A673 (cell line): Measurements from ENCODE around the gene MACROH2A1. TPM values are rescaled to one million over a fixed set of nuclear protein-coding genes. Genes with fewer than 3 reads are reported as not detected.

Experiments
- BruUV-seq: library from RNA; stranded (reverse); fragments of 400-500 nt; replicated peaks from 2 replicates; lab custom pipeline; 2021; lab: Mats Ljungman, UMichigan
- CTCF ChIA-PET: fragments of 300-600 bp; sonication (Branson Sonifier 250); formaldehyde crosslinking; loops from one replicate; lab custom pipeline; 2022; ENCODE audit warnings: antibody characterized with exemption; lab: Charles Lee
- POLR2A ChIA-PET: fragments of 300-600 bp; sonication (Branson Sonifier 250); formaldehyde crosslinking; loops from one replicate; lab custom pipeline; 2022; ENCODE audit warnings: antibody characterized with exemption; ENCODE audit not compliant: low non-redundant PET; lab: Charles Lee
- DNase-seq: peaks from one replicate; pipeline ENCODE4 v3.0.0-alpha.2; 2015; ENCODE audit warnings: low spot score
- H3K27ac ChIP-seq: fragments of 200-600 bp; sonication (generic); 2 replicates; pipeline ENCODE4 v1.5.1; 2016; ENCODE audit warnings: mixed run types, low read depth, mild to moderate bottlenecking, mixed read lengths, antibody characterized with exemption, low read length; ENCODE audit not compliant: poor library complexity, severe bottlenecking
- H3K27me3 ChIP-seq: fragments of 200-600 bp; sonication (generic); replicated peaks from 2 replicates; pipeline ENCODE4 v1.6.1; 2017; ENCODE audit warnings: mixed run types, low read depth, mild to moderate bottlenecking, mixed read lengths, antibody characterized with exemption, low read length; ENCODE audit not compliant: insufficient read depth, poor library complexity
- H3K36me3 ChIP-seq: fragments of 200-600 bp; sonication (generic); 2 replicates; pipeline ENCODE4 v1.6.1; 2016; ENCODE audit warnings: mixed run types, mild to moderate bottlenecking, mixed read lengths, antibody characterized with exemption, low read length; ENCODE audit not compliant: insufficient read depth, poor library complexity, severe bottlenecking
- H3K4me1 ChIP-seq: fragments of 200-600 bp; sonication (generic); 2 replicates; pipeline ENCODE4 v1.6.1; 2017; ENCODE audit warnings: mixed run types, mild to moderate bottlenecking, mixed read lengths, antibody characterized with exemption, low read length; ENCODE audit not compliant: insufficient read depth, poor library complexity, severe bottlenecking
- H3K4me3 ChIP-seq: fragments of 200-600 bp; sonication (generic); 2 replicates; pipeline ENCODE4 v1.5.1; 2016; ENCODE audit warnings: low read depth, mixed run types, mild to moderate bottlenecking, mixed read lengths, low read length; ENCODE audit not compliant: poor library complexity, severe bottlenecking
- H3K9me3 ChIP-seq: fragments of 200-600 bp; sonication (generic); 2 replicates; pipeline ENCODE4 v1.6.1; 2016; ENCODE audit warnings: mixed run types, low read depth, mild to moderate bottlenecking, mixed read lengths, antibody characterized with exemption, low read length; ENCODE audit not compliant: poor library complexity, severe bottlenecking
- EZH2 ChIP-seq: fragments of 200-600 bp; sonication (generic); IDR thresholded peaks from 2 replicates; pipeline ENCODE4 v1.6.1; 2017; ENCODE audit warnings: borderline replicate concordance, low read depth, mild to moderate bottlenecking, mixed read lengths, antibody characterized with exemption, low read length; ENCODE audit not compliant: poor library complexity, severe bottlenecking
- intact Hi-C: fragments of 100-400 bp; cut with micrococcal nuclease; formaldehyde crosslinking; loops from one replicate; pipeline ENCODE4 v1.10.0; 2022; ENCODE audit not compliant: unreplicated experiment
- total RNA-seq: library from RNA; stranded (reverse); gene quantifications from 2 replicates; pipeline ENCODE4 v1.2.3, GENCODE V29; 2021
- TF ChIP-seq, protein P1 (sequence below): fragments of 300-800, 200-600 bp; sonication (generic); conservative IDR thresholded peaks from 2 replicates; pipeline ENCODE4 v1.5.1; 2017; ENCODE audit warnings: low read depth, mild to moderate bottlenecking, antibody characterized with exemption, low read length, moderate library complexity, mixed read lengths

The MACROH2A1 gene
- total RNA-seq, 1 experiment from 2014 or later: 264 TPM

DNA sequence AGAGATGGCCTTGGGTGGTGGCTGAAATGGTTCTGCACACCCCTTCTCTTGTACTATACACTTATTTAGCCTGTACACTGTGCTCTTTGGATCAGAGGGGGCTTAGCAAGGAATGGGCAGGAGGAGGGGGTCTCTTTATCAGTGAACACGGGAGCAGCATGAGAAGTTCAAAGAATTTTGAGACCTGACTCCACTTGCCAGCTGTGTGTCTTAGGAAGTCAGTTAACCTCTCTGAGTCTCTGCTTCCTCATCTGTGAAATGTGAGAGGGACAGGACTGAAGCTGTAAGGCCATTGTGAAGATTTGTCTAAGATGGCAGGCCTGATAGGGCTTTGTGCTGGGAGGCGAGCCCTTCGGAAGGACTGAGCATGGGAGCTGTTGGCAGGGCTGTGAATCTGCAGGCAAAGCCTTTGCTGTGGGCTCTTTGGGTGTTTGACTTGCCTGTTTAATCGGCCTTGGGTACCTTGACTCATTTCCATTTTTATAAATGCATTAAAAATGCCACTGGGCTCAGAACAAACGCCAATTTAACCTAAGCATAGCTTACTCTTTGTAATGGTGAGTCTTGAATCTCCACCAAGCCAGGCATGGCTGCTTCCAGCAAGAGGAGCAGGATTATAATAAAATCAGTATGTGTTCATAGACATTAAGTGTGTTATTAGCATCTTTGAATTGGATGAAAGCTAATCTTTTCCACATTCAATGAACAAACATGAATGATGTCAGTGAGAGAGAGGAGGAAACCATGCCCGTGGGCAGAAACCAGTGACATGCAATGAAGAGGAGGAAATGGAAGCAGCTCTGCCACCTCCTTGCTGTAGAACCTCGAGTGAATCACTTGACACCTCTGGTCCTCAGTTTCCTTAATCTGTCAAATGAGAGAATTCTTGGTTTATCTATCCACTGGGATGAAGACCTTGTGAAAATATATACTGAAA lies 89.4 kb downstream of the MACROH2A1 start:
- POLR2A ChIA-PET: no interaction called here
- intact Hi-C loops: loop anchor here (5.0 kb wide), 1 partner anchor 277 kb away; the partner anchor contains the start of gene PITX1
- no TSS peak for BruUV-seq
- Histone ChIP-seq H3K9me3 (no peaks in the 10 kb centered on the region), H3K36me3 (no peaks in the 10 kb centered on the region), H3K27ac (no peak overlapping the region), H3K4me1 (no peaks in the 10 kb centered on the region), H3K4me3 (no peak overlapping the region), H3K27me3 (no peaks in the 10 kb centered on the region)
- no peak for DNase-seq
- TF ChIP-seq, protein P1, sequence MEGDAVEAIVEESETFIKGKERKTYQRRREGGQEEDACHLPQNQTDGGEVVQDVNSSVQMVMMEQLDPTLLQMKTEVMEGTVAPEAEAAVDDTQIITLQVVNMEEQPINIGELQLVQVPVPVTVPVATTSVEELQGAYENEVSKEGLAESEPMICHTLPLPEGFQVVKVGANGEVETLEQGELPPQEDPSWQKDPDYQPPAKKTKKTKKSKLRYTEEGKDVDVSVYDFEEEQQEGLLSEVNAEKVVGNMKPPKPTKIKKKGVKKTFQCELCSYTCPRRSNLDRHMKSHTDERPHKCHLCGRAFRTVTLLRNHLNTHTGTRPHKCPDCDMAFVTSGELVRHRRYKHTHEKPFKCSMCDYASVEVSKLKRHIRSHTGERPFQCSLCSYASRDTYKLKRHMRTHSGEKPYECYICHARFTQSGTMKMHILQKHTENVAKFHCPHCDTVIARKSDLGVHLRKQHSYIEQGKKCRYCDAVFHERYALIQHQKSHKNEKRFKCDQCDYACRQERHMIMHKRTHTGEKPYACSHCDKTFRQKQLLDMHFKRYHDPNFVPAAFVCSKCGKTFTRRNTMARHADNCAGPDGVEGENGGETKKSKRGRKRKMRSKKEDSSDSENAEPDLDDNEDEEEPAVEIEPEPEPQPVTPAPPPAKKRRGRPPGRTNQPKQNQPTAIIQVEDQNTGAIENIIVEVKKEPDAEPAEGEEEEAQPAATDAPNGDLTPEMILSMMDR: no peak
- no peak for TF ChIP-seq EZH2
- CTCF ChIA-PET: no interaction called here

DNA sequence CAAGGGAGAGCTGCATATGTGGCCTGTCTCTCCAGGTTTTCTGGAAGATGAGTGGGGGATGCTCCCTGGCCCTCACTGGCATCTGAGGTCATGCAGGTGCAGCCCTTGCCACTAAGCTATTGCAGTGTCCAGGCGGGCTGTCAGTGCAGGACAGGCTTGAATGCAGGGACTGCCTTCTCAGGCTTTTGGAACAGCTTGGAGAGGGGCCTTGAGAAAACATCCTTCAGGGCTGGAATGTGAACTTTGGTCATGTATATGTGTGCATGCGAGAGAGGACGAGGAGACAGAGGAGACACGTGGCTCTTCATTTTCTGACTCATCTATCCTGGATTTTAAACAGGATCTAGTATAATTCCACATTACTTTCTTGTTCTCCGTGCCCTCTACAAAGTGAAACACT lies 90.3 kb downstream of the MACROH2A1 start:
- intact Hi-C loops: no loop called here
- POLR2A ChIA-PET: no interaction called here
- no TSS peak for BruUV-seq
- no peak overlapping the region for H3K4me3 ChIP-seq
- no peak for TF ChIP-seq EZH2
- TF ChIP-seq, protein P1: no peak
- DNase-seq: no peak
- H3K27me3 ChIP-seq: no peaks in the 10 kb centered on the region
- CTCF ChIA-PET: no interaction called here
- no peaks in the 10 kb centered on the region for H3K4me1 ChIP-seq
- no peak overlapping the region for H3K27ac ChIP-seq
- no peaks in the 10 kb centered on the region for H3K9me3 ChIP-seq
- no peaks in the 10 kb centered on the region for H3K36me3 ChIP-seq

DNA sequence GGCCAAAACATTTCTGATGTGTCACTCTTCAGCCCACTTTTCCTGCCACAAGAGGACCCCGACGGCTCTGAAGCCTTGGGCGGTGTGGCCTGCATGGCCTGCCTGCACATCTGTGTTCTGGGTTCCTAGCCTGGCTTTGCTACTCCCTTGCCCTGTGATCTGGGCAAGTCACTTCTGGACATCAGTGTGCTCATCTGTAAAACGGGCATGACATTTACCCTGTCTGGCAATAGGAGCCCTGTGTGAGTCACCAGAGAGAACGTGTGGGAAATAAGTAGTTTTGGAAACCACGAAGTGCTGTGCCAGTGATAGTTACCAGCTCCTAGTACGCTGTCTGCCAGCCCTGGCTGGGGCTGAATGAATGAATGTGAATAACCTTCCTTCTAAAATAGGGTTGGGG lies 90.8 kb downstream of the MACROH2A1 start:
- TF ChIP-seq EZH2: no peak
- TF ChIP-seq, protein P1: no peak
- no peak overlapping the region for H3K27ac ChIP-seq
- no peaks in the 10 kb centered on the region for H3K9me3 ChIP-seq
- H3K4me3 ChIP-seq: no peak overlapping the region
- BruUV-seq: no TSS peak
- CTCF ChIA-PET: no interaction called here
- DNase-seq: no peak
- POLR2A ChIA-PET: no interaction called here
- H3K27me3 ChIP-seq: no peaks in the 10 kb centered on the region
- intact Hi-C loops: no loop called here
- no peaks in the 10 kb centered on the region for H3K4me1 ChIP-seq
- H3K36me3 ChIP-seq: no peaks in the 10 kb centered on the region
